NCI-H2081 (cell line): ENCODE results near the gene PFN3.
A peak's percentile ranks its signal among the peaks of the same experiment; 100 is the strongest.
"Not testable (repeated sequence)": the region's sequence is repeated elsewhere in the genome, so short reads cannot be mapped to it uniquely, and the experiment has no call there.

Experiments used
- DNase-seq, 2 experiments: peaks; one replicate each; lab custom pipeline; 2025; lab: John Stamatoyannopoulos, UW

The PFN3 gene

DNA sequence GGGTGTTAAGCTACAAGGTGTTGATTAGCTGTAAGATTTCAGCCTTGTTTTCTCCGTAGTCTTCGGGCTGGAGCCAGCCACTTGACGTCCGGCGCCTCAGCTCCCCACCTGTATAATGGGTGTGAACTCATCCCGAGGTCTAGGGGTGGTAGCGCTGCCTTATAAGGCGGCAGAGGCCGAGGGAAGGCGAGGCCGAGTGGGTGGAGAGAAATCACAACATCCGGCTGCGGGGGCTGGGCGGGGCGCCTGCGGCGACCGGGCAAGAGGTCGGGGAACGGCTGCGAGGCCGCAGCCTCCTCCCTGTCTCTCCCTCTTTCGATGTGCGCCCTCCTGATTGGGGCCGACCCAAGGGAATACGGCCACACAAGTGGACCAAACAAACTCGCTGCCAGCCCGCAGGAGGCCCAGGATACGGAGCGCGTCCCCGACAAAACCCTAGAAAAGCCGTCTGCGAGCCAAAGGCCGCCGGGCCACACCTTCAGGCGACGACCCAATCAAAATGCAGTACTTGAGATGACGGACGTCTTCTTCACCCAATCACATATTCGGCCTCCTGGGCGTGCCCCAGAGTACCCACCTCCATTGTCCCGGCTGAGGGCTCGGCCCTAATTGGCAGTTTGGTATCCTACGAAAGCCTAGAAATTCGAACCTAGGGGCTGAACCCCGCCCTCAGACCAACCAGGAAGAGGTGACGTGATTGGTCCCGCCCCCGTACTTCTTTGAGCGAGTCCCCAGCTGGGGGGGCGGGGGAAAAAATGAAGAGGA, 25.5 kb upstream of the PFN3 start:
- peak; percentile 100 for DNase-seq

DNA sequence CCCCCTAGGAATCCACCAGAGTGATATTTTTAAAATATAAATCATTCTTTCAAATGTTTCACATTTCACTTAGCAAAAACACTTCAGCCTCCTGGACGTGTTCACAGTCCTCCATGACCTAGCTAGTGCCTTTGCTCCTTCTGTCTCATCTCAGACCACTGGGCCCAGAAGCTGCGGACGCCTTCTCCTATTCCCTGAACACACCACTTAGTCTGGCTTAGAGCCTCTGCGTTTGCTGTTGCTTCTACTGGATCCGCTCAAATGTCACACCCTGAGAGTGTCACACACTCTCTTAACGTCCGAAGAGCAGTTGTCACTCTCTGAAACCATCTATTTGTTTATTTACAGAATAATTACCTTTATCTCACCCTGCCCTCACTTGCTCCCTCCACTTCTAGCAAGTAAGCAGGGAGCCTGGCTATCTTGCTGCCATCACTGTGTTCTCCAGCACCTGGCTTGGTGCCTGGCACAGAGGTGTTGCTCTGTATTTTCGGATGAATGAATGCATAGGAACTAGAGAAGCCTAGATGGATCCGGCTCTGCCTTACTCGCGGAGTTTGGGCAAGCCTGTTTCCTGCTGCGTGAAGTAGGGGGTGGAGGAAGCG, 24.8 kb upstream of the PFN3 start:
- DNase-seq, result no peak

DNA sequence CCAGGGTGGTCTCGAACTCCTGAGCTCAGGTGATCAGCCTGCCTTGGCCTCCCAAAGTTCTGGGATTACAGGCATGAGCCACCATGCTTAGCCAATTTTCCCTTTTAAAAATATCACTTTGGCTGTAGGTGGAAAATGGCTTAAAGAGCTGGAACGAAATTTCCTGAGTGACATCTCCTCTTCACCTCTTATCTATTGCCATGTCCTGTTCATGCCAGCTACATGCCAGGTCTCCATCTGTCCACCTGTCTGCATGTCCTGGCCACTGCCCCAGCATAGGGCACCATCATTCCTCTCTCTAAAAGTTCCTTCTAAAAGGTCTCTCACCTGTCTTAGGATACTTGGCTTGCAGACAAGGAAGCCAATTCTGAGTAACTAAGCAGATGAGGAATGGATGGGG, 23.2 kb upstream of the PFN3 start:
- DNase-seq, result no peak

DNA sequence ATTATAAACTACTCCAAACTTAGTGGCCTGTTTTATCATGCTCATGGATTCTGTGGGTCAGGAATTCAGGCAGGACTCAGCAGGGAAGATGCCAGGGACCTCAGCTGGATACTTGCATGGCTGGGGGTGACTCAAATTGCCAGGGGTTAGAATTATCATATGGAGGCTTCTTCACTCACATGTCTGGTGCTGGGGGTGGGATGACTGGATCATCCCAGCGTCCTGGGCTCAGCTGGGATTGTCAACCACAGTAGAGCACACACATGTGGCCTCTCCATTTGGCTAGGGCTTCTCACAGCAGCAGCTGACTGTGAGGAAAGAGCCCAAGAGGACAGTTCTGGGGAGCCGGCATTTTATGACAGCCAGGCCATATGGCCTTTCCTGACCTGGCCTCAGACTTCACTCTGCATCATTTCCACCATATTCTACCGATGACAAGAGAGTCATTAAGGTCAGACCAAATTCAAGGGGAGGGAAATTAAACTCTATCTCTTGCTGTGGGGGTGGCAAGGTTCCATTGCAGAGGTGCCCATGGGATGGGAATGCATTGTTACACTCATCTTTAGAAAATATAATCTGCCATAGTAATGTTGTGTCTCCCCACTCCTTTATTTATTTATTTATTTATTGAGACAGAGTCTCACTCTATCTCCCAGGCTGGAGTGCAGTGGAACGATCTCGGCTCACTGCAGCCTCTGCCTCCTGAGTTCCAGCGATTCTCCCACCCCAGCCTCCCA, 20.8 kb upstream of the PFN3 start:
- no peak for DNase-seq

DNA sequence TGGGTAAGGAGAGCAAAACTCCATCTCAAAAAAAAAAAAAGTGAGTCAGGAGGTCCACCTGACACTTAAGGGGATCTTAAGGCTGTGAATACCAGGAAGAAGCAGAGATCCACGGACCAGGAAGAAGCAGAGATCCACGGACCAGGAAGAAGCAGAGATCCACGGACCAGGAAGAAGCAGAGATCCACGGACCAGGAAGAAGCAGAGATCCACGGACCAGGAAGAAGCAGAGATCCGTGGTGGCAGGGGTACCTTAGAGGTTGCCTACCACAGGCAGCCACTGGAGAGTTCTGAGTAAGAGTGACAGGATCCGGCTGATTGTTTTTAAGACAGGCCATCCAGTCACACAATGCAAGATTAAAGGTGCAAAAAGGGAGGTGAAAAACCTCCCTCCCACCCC, 20.0 kb upstream of the PFN3 start:
- not testable (repeated sequence) for DNase-seq

DNA sequence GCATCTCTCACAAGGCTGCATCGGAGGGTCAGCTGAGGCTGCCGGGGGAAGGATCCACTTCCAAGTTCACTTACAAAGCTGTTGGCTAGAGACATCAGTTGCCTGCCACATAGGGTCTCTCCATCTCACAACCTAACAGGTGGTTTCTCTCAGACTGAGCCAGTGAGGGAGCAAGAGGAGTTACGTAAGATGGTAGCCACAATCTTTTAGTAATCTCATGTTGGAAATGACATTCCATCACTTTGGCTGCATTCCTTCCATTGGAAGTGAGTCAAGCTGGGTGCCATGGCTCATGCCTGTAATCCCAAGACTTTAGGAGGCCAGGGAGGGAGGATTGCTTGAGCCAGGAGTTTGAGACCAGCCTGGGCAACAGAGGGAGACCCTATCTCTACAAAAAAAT, 18.6 kb upstream of the PFN3 start:
- DNase-seq, result no peak

DNA sequence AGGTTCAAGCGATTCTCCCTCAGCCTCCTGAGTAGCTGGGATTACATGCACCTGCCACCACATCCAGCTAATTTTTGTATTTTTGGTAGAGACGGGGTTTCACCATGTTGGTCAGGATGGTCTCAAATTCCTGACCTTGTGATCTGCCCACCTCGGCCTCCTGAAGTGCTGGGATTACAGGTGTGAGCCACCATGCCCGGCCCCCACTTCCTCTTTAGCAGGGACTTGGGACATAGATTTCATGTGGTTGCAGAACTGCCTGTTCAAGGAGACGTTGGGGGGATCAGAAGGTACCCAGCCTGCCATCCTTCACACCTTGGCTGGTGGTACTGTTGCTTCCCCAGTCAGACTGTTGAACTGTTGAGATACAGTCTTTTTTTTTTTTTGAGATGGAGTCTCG, 16.6 kb upstream of the PFN3 start:
- not testable (repeated sequence) for DNase-seq

DNA sequence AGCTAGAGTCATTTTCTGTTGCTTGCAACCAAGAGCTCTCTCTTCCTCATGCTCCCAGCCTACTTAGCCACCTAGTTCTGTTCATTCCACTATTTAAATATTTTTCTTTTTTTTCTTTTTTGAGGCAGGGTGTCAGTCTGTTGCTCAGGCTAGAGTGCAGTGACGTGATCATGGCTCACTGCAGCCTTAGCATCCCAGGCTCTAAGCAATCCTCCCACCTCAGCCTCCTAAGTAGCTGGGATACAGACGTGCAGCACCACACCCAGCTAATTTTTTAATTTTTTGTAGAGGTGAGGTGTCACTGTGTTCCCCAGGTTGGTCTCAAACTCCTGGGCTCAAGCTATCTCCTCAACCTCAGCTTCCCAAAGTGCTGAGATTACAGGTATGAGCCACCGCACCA, 14.0 kb upstream of the PFN3 start:
- no peak for DNase-seq

DNA sequence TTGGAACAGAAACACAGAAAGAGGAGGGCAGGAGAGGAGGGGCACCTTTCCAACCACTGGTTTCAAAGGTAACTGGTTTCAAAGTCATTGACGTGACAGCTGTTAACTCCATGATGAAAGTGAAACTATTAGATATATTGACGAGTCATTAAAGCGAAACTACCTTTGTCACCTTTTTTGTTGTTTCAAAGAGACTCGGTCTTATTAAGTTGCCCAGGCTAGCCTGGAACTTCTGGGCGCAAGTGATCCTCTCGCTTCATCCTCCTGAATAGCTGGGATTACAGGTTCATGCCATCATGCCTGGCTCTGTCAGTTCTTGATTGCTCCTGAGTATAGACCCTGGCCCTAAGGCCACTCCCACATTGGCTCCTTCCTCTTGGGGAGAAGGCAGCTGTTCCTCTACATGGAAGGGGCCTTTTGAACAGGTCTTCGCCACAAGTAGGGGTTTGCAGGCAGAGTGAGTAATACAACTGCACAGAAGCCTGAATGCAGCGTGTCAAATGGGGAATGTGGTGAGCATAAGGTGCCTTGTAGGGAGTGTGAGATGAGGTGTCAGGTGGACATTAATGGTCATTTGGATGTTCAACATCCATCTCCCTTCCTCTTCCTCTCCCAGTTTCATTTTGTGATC, 12.3 kb upstream of the PFN3 start:
- no peak for DNase-seq

DNA sequence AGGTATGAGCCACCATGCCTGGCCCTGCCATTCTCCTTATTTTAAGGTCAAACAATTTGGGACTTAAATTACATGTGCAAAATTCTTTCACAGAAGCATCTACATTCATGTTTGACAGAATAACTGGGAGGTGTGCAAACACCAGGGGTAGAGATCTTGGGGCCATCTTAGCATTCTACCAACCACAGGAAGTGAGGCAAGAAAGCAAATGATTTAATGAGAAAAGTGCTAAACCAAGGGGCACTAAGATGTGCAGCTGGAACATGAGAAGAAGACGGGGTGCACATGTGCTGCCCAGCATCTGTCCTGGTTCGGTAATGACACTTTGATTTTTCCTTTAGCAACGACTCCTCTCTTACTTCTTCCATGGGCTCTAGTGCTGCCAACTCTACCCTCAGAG, 10.1 kb upstream of the PFN3 start:
- DNase-seq, result no peak

DNA sequence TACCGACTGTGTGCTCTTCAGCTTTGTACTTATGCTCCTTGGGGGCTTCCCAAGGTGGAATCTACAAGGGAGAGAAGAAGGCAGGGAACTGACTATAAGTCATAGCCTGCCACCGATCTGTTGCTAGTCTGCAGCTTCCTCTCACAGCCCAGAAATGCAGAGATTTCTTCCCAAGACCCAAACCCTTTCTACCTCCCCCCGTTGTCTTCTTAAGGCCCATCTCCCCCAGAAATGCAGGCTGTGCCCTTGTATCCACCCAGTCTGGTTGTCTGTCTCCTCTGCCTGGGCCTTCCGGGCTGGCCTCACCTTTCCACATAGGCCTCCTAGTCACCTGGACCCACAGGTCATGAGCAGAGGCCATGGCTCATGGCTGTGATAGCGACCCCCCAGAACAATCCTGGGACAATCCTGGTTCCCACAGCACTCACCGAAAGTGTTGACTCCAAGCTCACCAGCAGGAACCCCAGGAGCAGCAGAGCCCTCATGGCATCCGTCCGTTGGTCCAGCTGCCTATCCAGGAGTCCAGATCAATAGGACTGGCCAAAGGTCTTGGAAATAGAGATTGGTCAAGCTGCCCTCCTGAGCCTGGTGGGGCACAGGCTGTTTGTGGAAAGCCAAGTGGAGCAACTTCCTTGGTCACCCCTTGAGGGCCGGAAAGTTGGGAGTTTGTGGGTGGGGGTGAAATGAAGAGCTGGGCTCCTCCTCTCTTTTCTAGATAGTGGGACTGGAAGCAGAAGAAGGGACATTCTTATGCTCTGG, 8.8 kb upstream of the PFN3 start, which contains the start of gene F12:
Gene F12 (minus strand): TSS at position 522 of the 759 bp plus-strand sequence. CDS start 37 bp downstream, at position 485.
- DNase-seq, result no peak

DNA sequence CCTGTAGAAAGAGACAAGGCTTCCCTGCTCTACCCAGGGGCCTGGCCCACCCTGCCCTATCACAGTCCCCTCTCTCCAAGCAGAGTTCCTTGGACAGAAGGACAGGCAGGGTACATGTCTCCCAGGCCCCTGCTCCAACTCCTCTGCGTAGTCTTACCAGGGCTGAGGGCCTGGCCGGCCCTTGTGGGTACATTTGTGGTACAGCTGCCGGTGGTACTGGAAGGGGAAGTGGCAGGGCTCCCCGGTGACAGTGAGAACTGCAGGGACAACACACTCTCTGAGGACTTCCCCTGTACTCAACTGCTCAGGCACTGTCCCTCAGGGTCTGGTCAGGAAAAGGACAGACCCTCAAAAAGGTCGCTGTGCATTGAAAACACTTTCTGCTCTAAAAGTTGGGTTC, 5.3 kb upstream of the PFN3 start:
- DNase-seq, result no peak

DNA sequence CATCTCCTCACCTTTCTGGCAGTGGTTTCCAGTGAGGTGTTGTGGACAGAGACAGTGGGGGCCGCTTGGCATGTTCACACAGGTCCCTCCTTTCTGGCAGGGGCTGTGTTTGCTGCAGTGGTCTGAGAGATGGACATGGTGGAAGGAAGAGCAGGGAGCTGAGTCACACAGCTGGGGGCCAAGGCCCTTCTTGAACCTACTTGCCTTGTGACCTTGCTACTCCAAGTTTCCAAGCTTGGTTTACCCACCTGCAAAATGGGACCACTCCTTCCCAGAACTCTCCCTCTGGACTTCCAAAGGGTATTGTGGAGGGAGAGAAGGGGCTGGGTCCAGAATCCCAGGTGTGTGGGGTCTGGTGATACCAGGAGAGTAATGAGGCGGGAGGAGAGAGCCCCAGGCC, 4.9 kb upstream of the PFN3 start:
- no peak for DNase-seq

DNA sequence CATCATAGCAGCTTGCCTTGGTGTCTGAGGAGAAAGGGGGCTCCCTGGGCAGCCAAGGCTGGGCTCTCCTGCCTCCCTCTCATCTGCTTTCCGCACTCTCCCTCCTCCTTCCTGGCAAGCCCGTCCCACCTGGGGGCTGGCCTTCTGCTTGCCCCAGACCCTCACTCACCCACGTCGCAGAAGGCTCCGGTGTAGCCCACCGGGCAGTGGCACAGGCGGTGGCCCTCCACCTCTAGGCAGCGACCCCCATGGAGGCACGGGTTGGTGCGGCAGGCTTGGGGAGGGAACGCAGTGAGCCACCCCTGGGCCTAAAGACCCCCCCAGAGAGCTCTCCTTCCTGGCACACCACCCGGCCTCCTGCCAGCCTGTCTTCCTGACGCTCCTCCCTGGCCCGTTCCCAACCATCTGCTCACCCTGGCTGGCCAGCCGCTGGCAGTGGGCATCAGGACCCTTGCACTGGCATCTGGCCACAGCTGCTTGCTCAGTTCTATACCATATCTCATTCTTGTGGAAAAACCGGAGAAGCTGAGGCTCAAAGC, 4.2 kb upstream of the PFN3 start:
- DNase-seq, result peak; percentile 14 to 17

DNA sequence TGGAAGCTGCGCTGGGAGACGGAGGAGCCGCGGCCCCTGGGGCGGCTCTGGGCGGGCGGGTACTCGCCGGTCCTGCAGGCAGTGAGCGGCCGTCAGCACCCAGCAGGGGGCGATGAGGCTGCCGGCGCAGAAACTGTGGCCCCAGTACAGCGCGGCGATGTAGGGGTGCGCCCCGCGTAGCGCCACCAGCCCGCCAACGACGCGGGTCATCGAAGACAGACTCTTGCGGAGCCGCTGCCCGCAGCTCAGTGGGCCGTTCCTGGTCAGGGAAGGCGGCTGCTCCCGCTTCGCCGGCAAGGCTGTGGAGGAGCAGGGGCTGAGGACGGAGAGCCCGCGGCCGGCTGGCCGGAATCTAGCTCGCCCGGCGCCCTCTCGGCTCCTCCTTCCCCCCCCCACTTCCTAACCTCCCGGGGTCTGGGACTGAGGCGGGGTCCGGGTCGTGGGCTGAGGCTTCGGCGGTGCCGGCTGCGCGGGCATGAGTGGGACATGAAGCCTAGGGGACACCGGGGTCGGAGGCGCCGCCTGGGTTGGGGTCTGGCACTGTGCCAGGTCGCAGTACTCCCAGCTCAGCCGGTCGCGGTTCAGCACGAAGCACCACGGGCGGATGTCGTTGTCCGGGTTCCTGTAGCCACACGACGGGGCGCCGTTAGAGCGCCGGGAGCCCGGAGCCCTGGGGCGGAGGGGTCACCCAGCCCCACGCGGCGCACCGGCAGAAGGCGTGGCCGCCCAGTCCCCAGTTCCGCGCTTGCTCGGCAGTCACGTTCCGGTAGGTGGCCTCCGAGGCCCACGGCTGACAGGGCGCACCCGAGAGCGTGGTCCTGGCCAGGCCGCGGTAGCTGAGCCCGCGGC, 3.6 kb upstream of the PFN3 start:
- peak; percentile 84 to 86 for DNase-seq

DNA sequence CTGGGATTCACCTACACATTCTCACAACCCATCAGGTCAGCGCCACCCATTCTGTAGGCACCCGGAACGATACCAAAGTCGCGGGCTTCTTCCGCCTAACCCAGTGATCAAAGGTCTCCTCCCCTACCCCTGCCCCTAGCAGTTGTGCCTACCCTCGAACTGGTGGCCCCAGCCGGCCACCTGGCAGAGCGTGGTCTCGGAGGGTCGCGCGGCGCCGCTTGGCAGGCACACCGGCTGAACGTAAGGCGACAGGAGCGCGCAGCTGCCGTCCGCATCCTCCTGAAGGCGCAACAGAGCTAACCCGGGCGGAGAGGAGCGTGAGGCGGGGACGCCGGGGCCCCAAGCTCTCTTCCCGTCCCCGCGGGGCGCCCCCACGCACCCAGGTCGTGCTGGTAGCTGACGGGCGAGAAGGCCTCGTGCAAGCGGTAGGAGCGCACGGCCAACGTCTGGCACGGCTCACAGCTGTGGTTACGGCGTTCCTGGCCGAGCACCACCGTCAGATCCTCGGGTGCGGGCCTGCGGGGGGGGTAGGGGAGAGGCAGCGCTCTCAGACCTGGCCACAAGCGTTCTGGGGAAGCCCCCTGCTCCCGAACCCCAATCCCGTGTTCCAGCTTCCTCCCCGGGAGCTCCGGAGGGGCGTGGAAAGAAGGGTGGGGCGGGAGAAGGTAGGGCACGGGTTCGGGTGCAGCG, 2.8 kb upstream of the PFN3 start:
- DNase-seq, result peak; percentile 46 to 67

DNA sequence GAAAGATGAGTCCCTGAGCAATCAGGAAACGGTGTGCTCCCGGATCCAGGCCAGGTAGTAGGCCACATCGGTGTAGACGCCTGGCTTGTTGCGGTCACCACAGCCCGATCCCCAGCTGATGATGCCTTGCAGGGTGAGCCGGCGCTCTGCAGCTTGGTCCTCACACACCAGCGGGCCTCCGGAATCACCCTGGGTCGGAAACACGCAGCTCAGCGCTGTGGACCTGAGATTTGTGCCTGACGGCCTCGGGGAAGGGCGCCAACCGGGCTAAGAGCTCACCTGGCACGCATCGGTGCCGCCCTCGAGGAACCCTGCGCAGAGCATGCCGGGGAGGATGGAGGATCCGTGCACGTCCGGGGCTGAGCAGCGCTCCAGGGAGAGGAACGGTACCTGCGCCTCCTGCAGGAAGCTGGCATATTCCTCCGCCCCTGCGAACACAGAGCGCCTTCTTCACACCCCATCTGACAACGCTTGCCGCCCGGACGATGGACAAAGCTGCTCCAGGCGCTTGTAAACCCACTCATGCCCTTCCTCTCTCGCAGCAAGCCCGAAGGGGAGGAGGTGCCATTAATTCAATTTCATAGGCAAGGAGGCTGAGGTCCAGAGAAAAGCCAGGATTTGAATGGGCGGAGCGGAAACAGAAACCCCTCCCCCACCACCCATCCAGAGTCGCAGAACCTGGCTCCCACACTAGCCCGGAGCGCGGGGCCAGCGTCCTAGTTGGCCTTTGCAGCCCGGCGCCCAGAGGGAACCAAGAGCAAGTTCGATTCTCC, 2.0 kb upstream of the PFN3 start:
- DNase-seq, result peak; percentile 92 to 93

DNA sequence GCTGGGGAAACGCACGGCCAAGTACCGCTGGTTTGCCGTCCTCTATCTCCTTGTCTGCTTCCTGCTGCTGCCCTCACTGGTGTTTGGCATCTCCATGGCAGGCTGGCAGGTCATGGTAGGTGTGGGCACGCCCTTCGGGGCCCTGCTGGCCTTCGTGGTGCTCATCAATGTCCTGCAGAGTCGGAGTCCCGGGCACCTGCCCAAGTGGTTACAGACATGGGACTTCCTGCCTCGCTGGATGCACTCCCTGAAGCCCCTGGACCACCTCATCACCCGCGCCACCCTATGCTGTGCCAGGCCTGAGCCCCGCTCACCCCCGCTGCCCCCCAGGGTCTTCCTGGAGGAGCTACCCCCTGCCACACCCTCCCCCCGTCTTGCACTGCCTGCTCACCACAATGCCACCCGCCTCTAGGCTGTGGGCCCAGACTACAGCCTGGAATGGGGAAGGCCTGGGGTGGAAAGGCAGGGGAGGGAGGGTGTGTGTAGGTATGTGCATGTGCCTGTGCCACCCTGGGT, 2.5 kb downstream of the PFN3 start:
- DNase-seq, result no peak

DNA sequence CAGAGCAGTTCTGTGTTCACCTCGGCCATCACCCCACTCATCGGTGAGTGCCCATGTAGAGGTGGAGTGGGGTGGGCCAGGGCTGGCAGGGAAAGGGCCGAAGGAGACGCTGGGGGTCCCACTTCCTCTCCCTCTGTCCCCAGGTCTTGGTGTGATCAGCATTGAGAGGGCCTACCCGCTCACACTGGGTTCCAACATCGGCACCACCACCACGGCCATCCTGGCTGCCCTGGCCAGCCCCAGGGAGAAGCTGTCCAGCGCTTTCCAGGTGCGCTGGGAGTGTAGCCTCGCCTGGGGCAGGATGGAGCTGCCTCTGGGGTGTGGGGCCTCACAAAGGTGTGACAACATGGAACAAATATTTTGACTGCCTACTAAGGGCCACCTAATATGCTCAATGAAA, 3.7 kb downstream of the PFN3 start:
- no peak for DNase-seq
